CD14-positive monocyte (primary cell): Measurements from ENCODE around the gene DCLRE1C. TPM values are rescaled to one million over a fixed set of nuclear protein-coding genes. Genes with fewer than 3 reads are reported as not detected.
"Not testable (repeated sequence)": the region's sequence is repeated elsewhere in the genome, so short reads cannot be mapped to it uniquely, and the experiment has no call there.

Experiments used
- DNase-seq, 3 donors: peaks; one replicate each; pipeline ENCODE4 v3.0.0-alpha.2; 2011 to 2022
- H2AFZ ChIP-seq: 2 replicates; pipeline ENCODE4 v1.6.0; 2012; ENCODE audit warnings: mild to moderate bottlenecking, low read depth, low read length, inconsistent platforms; ENCODE audit not compliant: insufficient read depth, poor library complexity, severe bottlenecking
- H3K27ac ChIP-seq, 2 donors: 1 replicate in 1 of 2; 2 replicates in 1 of 2; pipeline ENCODE4 v1.5.1; 2012 to 2013; ENCODE audit warnings: low read length in 2 of 2, control low read depth in 1 of 2, inconsistent platforms in 1 of 2, low read depth in 1 of 2, mild to moderate bottlenecking in 1 of 2
- H3K27me3 ChIP-seq, 2 donors: one replicate each; pipeline versions ENCODE4 v1.6.0 to v1.6.1; 2011 to 2013; ENCODE audit warnings: low read length in 2 of 2; ENCODE audit not compliant: control insufficient read depth in 2 of 2, insufficient read depth in 2 of 2
- H3K36me3 ChIP-seq, 2 donors: replicated peaks in 1 of 2; 1 replicate in 1 of 2; 2 replicates in 1 of 2; pipeline versions ENCODE4 v1.5.1 to v1.6.1; 2012 to 2013; ENCODE audit warnings: low read length in 2 of 2, control low read depth in 1 of 2, inconsistent platforms in 1 of 2, mild to moderate bottlenecking in 1 of 2; ENCODE audit not compliant: insufficient read depth in 2 of 2, control insufficient read depth in 1 of 2
- H3K4me1 ChIP-seq, 2 donors: 1 replicate in 1 of 2; 2 replicates in 1 of 2; pipeline versions ENCODE4 v1.5.1 to v1.6.1; 2012 to 2013; ENCODE audit warnings: low read length in 2 of 2, control low read depth in 1 of 2, inconsistent platforms in 1 of 2, mild to moderate bottlenecking in 1 of 2, moderate library complexity in 1 of 2; ENCODE audit not compliant: insufficient read depth in 2 of 2, control insufficient read depth in 1 of 2
- H3K4me2 ChIP-seq: replicated peaks from 2 replicates; pipeline ENCODE3; 2012; ENCODE audit warnings: low read length, moderate library complexity, mild to moderate bottlenecking; ENCODE audit not compliant: poor library complexity, severe bottlenecking; ENCODE audit errors: extremely low read depth
- H3K4me3 ChIP-seq, 3 experiments: fragments of 200-600 bp in 1 of 3; sonication (generic) in 1 of 3; replicated peaks in 1 of 3; 1 replicate in 2 of 3; 2 replicates in 1 of 3; pipeline ENCODE4 v1.5.1; 2011 to 2013; ENCODE audit warnings: low read length in 3 of 3, mild to moderate bottlenecking in 3 of 3, control low read depth in 2 of 3, low read depth in 2 of 3, inconsistent platforms in 1 of 3, moderate library complexity in 1 of 3
- H3K79me2 ChIP-seq: 2 replicates; pipeline ENCODE4 v1.6.0; 2012; ENCODE audit warnings: mild to moderate bottlenecking, control low read depth, inconsistent platforms, low read length, moderate library complexity; ENCODE audit not compliant: insufficient read depth
- H3K9ac ChIP-seq: 2 replicates; pipeline ENCODE4 v1.6.0; 2017; ENCODE audit warnings: low read length, mild to moderate bottlenecking; ENCODE audit not compliant: insufficient read depth, poor library complexity, severe bottlenecking
- H3K9me3 ChIP-seq, 2 donors: replicated peaks in 1 of 2; 1 replicate in 1 of 2; 2 replicates in 1 of 2; pipeline versions ENCODE4 v1.5.1 to v1.6.1; 2012 to 2013; ENCODE audit warnings: low read length in 2 of 2, control low read depth in 1 of 2; ENCODE audit not compliant: control insufficient read depth in 1 of 2, insufficient read depth in 1 of 2
- H4K20me1 ChIP-seq: 2 replicates; pipeline ENCODE4 v1.6.0; 2012; ENCODE audit warnings: mild to moderate bottlenecking, low read length, control low read depth, moderate library complexity; ENCODE audit not compliant: insufficient read depth
- H3K27ac Mint-ChIP-seq, 7 donors: one replicate each; pipeline ENCODE4 v1.8.0; 2020; ENCODE audit warnings: mild to moderate bottlenecking in 7 of 7, mixed read lengths in 7 of 7, moderate library complexity in 6 of 7, inconsistent platforms in 2 of 7
- H3K27me3 Mint-ChIP-seq, 3 donors: one replicate each; pipeline ENCODE4 v1.8.0; 2021 to 2022; ENCODE audit warnings: low read depth in 3 of 3, mild to moderate bottlenecking in 3 of 3, mixed read lengths in 3 of 3, moderate library complexity in 3 of 3, inconsistent platforms in 1 of 3
- H3K36me3 Mint-ChIP-seq, 2 donors: one replicate each; pipeline ENCODE4 v1.8.0; 2020; ENCODE audit warnings: mixed read lengths in 2 of 2, inconsistent platforms in 1 of 2, mild to moderate bottlenecking in 1 of 2
- H3K4me1 Mint-ChIP-seq: one replicate; pipeline ENCODE4 v1.8.0; 2020; ENCODE audit warnings: mild to moderate bottlenecking, mixed read lengths
- H3K4me3 Mint-ChIP-seq, 2 donors: one replicate each; pipeline ENCODE4 v1.8.0; 2020; ENCODE audit warnings: mild to moderate bottlenecking in 2 of 2, mixed read lengths in 2 of 2, moderate library complexity in 1 of 2
- H3K9me3 Mint-ChIP-seq, 7 donors: one replicate each; pipeline ENCODE4 v1.8.0; 2020 to 2022; ENCODE audit warnings: mixed read lengths in 7 of 7, mild to moderate bottlenecking in 6 of 7, moderate library complexity in 6 of 7, inconsistent platforms in 2 of 7
- WGBS: methylation state at CpG from one replicate; pipeline ENCODE4 v1.1.5; 2013; ENCODE audit warnings: missing lambda C conversion rate; ENCODE audit not compliant: insufficient coverage; 5-methylcytosine and 5-hydroxymethylcytosine counted together
- intact Hi-C, 2 donors: fragments of 100-400 bp; cut with micrococcal nuclease; formaldehyde crosslinking; loops; one replicate each; pipeline versions ENCODE4 v1.15.0 to v1.15.1; 2023
- polyA plus RNA-seq, 3 donors: library from polyadenylated mRNA; depleted of rRNA in 1 of 3; unstranded in 2 of 3; stranded (reverse) in 1 of 3; fragments of 300-500 nt in 2 of 3; fragments of >200 nt in 1 of 3; fragmentation: Illumina TruSeq in 2 of 3; gene quantifications; 1 replicate in 2 of 3; 2 replicates in 1 of 3; pipeline ENCODE4 v1.2.3, GENCODE V29; 2012 to 2021
- TF ChIP-seq, protein P1 (sequence below): fragments of 200-600 bp; IDR thresholded peaks from one replicate; pipeline ENCODE4 v1.8.0; 2022; ENCODE audit warnings: antibody characterized with exemption, mild to moderate bottlenecking

DCLRE1C gene
- polyA plus RNA-seq, 3 donors, result 8.9 to 17.6 (median 10.9) TPM

DNA sequence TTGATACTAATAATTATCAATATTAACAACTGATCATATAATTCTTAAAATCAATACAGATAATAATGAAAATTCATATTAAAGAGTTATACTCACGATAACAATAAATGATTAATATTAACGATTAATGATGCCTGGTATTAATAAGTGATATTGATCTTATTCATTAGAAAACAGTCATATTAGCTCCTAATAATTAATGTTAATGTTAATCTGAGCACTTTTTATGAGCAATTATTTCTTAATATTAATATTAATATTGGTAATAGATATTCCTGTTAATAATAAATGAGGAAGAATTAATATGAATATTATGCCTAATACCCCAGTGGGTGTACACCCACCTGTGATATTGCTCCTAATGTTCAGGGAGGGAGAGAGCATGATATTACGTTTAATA is 28.8 kb upstream of the DCLRE1C start:
- H3K4me1 Mint-ChIP-seq, result no peaks in the 10 kb centered on the region
- H3K9ac ChIP-seq, result no peak overlapping the region
- H3K27ac ChIP-seq, result no peak overlapping the region
- H3K79me2 ChIP-seq, result no peaks in the 10 kb centered on the region
- H3K27ac Mint-ChIP-seq, result peak overlapping the region in 1 of 7 donors; percentile 48
- H3K4me2 ChIP-seq, result no peak overlapping the region
- no peaks in the 10 kb centered on the region for H3K36me3 ChIP-seq
- intact Hi-C loops, result no loop called here
- H3K9me3 Mint-ChIP-seq, result peaks cover 0 to 8% (median 3%) of the 10 kb centered on the region in 7 donors
- H3K27me3 Mint-ChIP-seq, result peaks cover 0 to 4% (median 2%) of the 10 kb centered on the region in 3 donors
- H3K9me3 ChIP-seq, result peaks cover 0 to 13% of the 10 kb centered on the region in 2 donors
- no peak for DNase-seq
- H3K27me3 ChIP-seq, result no peaks in the 10 kb centered on the region
- no peaks in the 10 kb centered on the region for H4K20me1 ChIP-seq
- H3K4me3 ChIP-seq, result no peak overlapping the region
- no peak overlapping the region for H2AFZ ChIP-seq
- 100% methylated on average over 1 of the region's 3 CpGs for WGBS
- TF ChIP-seq, protein P1, sequence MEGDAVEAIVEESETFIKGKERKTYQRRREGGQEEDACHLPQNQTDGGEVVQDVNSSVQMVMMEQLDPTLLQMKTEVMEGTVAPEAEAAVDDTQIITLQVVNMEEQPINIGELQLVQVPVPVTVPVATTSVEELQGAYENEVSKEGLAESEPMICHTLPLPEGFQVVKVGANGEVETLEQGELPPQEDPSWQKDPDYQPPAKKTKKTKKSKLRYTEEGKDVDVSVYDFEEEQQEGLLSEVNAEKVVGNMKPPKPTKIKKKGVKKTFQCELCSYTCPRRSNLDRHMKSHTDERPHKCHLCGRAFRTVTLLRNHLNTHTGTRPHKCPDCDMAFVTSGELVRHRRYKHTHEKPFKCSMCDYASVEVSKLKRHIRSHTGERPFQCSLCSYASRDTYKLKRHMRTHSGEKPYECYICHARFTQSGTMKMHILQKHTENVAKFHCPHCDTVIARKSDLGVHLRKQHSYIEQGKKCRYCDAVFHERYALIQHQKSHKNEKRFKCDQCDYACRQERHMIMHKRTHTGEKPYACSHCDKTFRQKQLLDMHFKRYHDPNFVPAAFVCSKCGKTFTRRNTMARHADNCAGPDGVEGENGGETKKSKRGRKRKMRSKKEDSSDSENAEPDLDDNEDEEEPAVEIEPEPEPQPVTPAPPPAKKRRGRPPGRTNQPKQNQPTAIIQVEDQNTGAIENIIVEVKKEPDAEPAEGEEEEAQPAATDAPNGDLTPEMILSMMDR, result no peak
- no peak overlapping the region for H3K4me3 Mint-ChIP-seq
- no peaks in the 10 kb centered on the region for H3K4me1 ChIP-seq
- H3K36me3 Mint-ChIP-seq, result no peaks in the 10 kb centered on the region

DNA sequence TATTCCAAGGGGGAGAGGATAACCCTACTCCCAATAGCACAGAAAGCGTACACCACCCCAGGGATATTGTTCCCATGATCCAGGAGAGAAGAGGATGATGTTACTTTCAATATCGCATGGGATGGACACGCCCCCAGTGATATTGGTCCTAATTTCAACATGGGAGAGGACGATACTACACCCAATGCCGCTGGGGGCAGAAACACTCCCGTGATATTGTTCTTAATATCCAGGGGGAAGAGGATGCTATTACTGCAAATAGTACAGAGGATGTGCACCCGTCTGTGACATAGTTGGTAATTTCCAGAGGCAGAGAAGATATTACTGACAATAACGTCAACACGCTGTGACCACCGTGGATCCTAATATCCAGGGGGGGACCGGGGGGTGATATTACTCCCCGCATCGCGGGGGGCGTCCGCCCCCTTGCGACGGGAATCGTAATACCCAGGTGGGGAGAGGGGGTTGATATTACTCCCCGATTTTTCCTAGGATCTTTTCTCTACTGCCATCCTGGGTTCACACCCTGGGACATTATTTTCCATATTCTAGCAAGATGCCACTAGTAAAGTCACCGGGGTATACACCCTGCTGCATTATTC is 21.9 kb upstream of the DCLRE1C start:
- Histone ChIP-seq H2AFZ (no peak overlapping the region), H4K20me1 (no peaks in the 10 kb centered on the region), H3K4me2 (no peak overlapping the region), H3K27me3 (peaks cover 2 to 3% of the 10 kb centered on the region in 2 donors), H3K9ac (no peak overlapping the region), H3K9me3 (peaks cover 0 to 13% of the 10 kb centered on the region in 2 donors), H3K4me3 (no peak overlapping the region), H3K79me2 (no peaks in the 10 kb centered on the region), H3K27ac (no peak overlapping the region), H3K36me3 (no peaks in the 10 kb centered on the region), H3K4me1 (no peaks in the 10 kb centered on the region)
- H3K27ac Mint-ChIP-seq, result no peak overlapping the region
- intact Hi-C loops, result no loop called here
- peaks cover 1 to 7% (median 4%) of the 10 kb centered on the region in 3 donors for H3K27me3 Mint-ChIP-seq
- 36% methylated on average over 3 of the region's 21 CpGs for WGBS
- no peaks in the 10 kb centered on the region for H3K36me3 Mint-ChIP-seq
- TF ChIP-seq, protein P1, result no peak
- DNase-seq, result no peak
- peak overlapping the region in 1 of 2 donors; percentile 11 for H3K4me3 Mint-ChIP-seq
- H3K9me3 Mint-ChIP-seq, result peaks cover 0 to 3% (median 0%) of the 10 kb centered on the region in 7 donors
- peaks cover 5% of the 10 kb centered on the region for H3K4me1 Mint-ChIP-seq

DNA sequence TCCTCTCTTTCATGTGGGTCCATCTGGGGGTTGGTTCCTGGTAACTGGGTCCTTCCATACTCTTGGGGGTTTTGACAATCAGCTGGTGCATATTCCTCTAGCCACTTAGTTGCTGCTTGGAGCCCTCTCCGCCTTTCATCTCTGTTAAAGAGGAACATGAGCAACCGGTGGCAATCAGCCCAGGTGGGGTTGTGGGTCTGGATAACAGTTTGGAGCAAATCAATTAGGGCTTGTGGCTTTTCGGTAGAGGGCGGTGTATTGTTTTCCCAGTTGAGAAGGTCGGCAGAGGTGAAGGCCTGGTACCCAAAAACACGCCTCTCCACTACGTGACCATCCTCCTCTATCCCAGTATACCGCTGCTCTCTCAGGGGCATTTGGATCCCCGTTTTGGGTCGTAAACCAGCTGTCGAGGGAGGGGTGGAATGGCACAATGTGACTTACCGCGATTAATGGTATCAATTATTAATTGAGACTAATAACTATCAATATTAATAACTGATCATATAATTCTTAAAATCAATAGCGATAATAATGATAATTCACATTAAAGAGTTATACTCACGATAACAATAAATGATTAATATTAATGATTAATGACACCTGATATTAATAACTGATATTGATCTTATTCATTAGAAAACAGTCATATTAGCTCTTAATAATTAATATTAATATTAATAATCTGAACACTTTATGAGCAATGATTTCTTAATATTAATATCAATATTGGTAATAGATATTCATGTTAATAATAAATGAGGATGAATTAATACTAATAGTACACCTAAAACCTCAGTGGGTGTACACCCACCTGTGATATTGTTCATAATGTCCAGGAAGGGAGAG is 20.5 kb upstream of the DCLRE1C start:
- H3K27ac ChIP-seq, H3K36me3 Mint-ChIP-seq, H3K4me1 ChIP-seq, DNase-seq, H3K27me3 ChIP-seq, H3K4me3 Mint-ChIP-seq, H2AFZ ChIP-seq, intact Hi-C loops, H3K27me3 Mint-ChIP-seq, H3K4me3 ChIP-seq, H3K27ac Mint-ChIP-seq, H3K9me3 Mint-ChIP-seq, H3K36me3 ChIP-seq, H4K20me1 ChIP-seq, H3K4me2 ChIP-seq, H3K79me2 ChIP-seq, H3K9ac ChIP-seq, H3K4me1 Mint-ChIP-seq: not testable (repeated sequence)
- peaks cover 0 to 13% of the 10 kb centered on the region in 2 donors for H3K9me3 ChIP-seq
- 71% methylated on average over 2 of the region's 15 CpGs for WGBS
